Coronary artery (tissue), 2 donors: ENCODE data around the gene MACROD2.

Experiments used
- DNase-seq: peaks from one replicate; pipeline ENCODE4 v3.0.0-alpha.2; 2017; ENCODE audit warnings: low spot score
- H3K27ac ChIP-seq, 2 donors: fragments of 200-600 bp; sonication (generic); one replicate each; pipeline ENCODE4 v1.5.1; 2016 to 2019
- H3K4me3 ChIP-seq: fragments of 200-600 bp; sonication (generic); 2 replicates; pipeline ENCODE4 v1.5.1; 2016; ENCODE audit warnings: mild to moderate bottlenecking, moderate library complexity
- CTCF ChIP-seq: fragments of 200-600 bp; sonication (generic); IDR thresholded peaks from one replicate; pipeline ENCODE4 v1.5.1; 2019; ENCODE audit warnings: antibody characterized with exemption

MACROD2 gene

DNA sequence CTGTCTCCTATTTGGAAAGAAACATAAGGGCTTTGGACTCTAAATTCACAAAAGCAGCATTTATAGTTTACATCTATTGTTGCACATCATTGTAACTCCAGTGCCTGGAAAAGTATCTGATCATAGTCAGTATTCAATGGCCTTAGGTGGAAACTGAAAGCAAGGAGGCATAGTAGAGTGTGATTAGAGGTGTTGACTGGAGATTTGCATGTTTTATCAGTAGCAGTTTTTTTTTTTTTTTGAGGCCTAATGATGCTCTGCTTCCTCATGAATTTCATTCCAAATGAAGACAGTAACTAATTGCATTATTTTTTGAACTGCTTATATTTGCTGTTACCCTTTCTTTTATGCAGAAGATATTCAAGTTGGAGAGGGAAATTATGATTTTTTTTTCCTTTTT lies 555.3 kb downstream of the MACROD2 start:
- Histone ChIP-seq H3K4me3 (no peak overlapping the region), H3K27ac (no peak overlapping the region)
- no peak for DNase-seq
- TF ChIP-seq CTCF = no peak

DNA sequence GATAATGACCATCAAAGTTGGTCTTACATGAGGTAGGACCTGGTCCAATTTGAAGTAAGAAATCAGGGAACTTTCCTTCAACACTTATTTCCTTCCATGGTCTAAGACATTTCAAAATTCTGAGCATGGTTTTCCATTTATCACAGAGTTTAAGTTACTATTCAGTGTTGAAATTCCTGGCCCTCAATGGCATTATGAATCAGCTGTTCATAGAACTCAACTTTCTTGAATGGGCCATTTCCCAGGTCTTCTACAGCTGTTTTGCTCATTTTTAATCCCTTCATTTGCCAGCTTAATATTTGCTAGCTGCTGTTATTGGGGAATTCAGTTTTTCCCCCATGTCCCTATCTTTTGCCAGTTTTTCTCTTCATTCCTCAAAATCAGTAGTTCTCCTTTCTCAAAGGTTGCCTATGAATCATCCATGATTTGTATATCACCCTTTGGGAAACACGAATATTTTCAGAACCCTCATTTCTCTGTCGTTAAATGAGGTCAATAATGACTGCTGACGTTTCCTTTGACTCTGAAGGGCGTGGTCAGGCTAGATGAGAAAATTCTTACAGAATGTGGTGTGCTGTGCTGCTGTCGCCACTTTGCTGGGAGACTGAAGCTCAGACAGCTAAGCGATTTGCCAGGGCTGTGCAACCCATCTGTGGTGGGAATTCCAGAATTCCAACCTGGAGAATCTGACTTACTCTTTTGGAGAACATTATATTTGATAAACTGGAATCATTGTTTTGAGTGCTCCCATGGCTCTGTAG lies 558.6 kb downstream of the MACROD2 start:
- no peak overlapping the region for H3K27ac ChIP-seq
- no peak for TF ChIP-seq CTCF
- no peak for DNase-seq
- H3K4me3 ChIP-seq = no peak overlapping the region

- H3K27ac ChIP-seq = no peak overlapping the region
- no peak overlapping the region for H3K4me3 ChIP-seq
- no peak for TF ChIP-seq CTCF
- no peak for DNase-seq
Measured at GRCh38 chr20:14555676-14556075, 560.4 kb downstream of the MACROD2 start.

GRCh38 chr20:14556206-14556605 lies 560.9 kb downstream of the MACROD2 start:
- no peak overlapping the region for H3K4me3 ChIP-seq
- TF ChIP-seq CTCF = no peak
- no peak for DNase-seq
- H3K27ac ChIP-seq = no peak overlapping the region

GRCh38 chr20:14559612-14560011 lies 564.3 kb downstream of the MACROD2 start:
- no peak for DNase-seq
- TF ChIP-seq CTCF = no peak
- H3K4me3 ChIP-seq = no peak overlapping the region
- H3K27ac ChIP-seq = no peak overlapping the region

DNA sequence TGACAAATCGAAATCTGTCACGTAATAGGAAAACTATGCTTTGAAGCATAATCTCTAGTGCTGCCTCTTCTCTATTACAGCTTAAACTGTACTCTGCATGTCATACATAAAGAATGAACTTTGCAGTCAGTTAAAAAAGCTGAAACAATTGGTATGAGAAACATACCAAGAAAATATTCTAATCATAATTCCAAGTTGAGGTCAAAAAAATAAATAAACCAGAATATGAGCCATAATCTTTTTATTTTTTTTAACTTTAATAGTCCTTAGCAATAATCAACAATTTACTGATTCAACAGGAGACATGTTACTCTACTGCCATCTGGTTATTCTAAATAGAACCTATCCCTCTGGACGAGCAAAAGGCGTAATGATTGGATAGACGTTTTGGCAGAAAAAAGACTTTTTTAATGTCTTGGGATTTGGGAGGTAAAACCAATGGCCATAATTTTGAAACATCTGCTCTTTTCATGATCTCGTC lies 566.5 kb downstream of the MACROD2 start:
- no peak for DNase-seq
- TF ChIP-seq CTCF = no peak
- Histone ChIP-seq H3K4me3 (no peak overlapping the region), H3K27ac (no peak overlapping the region)

DNA sequence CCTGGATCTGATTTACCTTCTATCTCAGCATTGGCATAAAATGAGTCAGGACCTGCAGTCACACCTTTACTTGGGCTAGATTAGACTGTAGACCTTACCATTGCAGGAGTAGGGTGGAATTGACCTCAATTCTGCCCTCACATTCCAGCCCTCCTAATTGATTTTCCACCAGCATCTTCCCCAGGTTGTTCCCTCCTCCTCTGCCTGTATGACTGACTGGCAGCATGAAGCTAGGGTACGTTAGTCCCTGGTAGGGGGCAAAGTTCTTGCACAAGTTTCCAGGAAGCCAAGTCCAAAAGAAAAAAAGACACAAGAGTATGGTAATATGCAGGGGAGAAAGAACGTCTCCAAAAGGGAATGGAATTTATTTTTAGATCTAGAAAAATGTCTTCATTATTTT lies 567.7 kb downstream of the MACROD2 start:
- H3K27ac ChIP-seq = no peak overlapping the region
- no peak for DNase-seq
- no peak for TF ChIP-seq CTCF
- H3K4me3 ChIP-seq = no peak overlapping the region
